HUES6 (cell line): Measurements from ENCODE around the gene CLSTN2.

ENCODE experiments used
- H3K27ac ChIP-seq: 2 replicates; pipeline ENCODE4 v1.7.0; 2013; ENCODE audit warnings: low read depth, mild to moderate bottlenecking, low read length, inconsistent platforms
- H3K27me3 ChIP-seq: 2 replicates; pipeline ENCODE4 v1.6.1; 2013; ENCODE audit warnings: low read length; ENCODE audit not compliant: control insufficient read depth, insufficient read depth
- H3K36me3 ChIP-seq: 2 replicates; pipeline ENCODE4 v1.6.1; 2013; ENCODE audit warnings: low read length; ENCODE audit not compliant: control insufficient read depth, insufficient read depth
- H3K4me1 ChIP-seq: 2 replicates; pipeline ENCODE4 v1.6.1; 2013; ENCODE audit warnings: low read length; ENCODE audit not compliant: control insufficient read depth, insufficient read depth
- H3K4me3 ChIP-seq: 2 replicates; pipeline ENCODE4 v1.5.1; 2013; ENCODE audit warnings: low read depth, low read length
- H3K9ac ChIP-seq: one replicate; pipeline ENCODE4 v1.6.1; 2013; ENCODE audit warnings: mild to moderate bottlenecking, low read length
- H3K9me3 ChIP-seq: 2 replicates; pipeline ENCODE4 v1.6.1; 2013; ENCODE audit warnings: low read depth, low read length; ENCODE audit not compliant: control insufficient read depth, insufficient read depth

Gene CLSTN2

GRCh38 chr3:140207541-140207940, 272.6 kb downstream of the CLSTN2 start:
- Histone ChIP-seq H3K36me3 (no peaks in the 10 kb centered on the region), H3K9ac (no peak overlapping the region), H3K27me3 (peaks cover 3% of the 10 kb centered on the region; the same call in 1 of the 2 replicates), H3K27ac (no peak overlapping the region), H3K4me1 (peaks cover 38% of the 10 kb centered on the region), H3K4me3 (no peak overlapping the region), H3K9me3 (no peaks in the 10 kb centered on the region)

GRCh38 chr3:140216249-140216648, 281.3 kb downstream of the CLSTN2 start:
- Histone ChIP-seq H3K27ac (no peak overlapping the region), H3K9ac (no peak overlapping the region)

GRCh38 chr3:140219291-140219690, 284.3 kb downstream of the CLSTN2 start:
- Histone ChIP-seq H3K4me1 (no peaks in the 10 kb centered on the region), H3K27ac (no peak overlapping the region), H3K36me3 (no peaks in the 10 kb centered on the region), H3K4me3 (no peak overlapping the region), H3K27me3 (no peaks in the 10 kb centered on the region), H3K9me3 (peaks cover 8% of the 10 kb centered on the region), H3K9ac (no peak overlapping the region)

More at GRCh38 chr3:140216249-140216648, 281.3 kb downstream of the CLSTN2 start:
- Histone ChIP-seq H3K4me3 (no peak overlapping the region), H3K9me3 (peaks cover 8% of the 10 kb centered on the region), H3K27me3 (no peaks in the 10 kb centered on the region), H3K36me3 (no peaks in the 10 kb centered on the region), H3K4me1 (no peaks in the 10 kb centered on the region)

- Histone ChIP-seq H3K9ac (no peak overlapping the region), H3K9me3 (peaks cover 8% of the 10 kb centered on the region), H3K27ac (no peak overlapping the region), H3K4me3 (no peak overlapping the region), H3K27me3 (no peaks in the 10 kb centered on the region), H3K4me1 (no peaks in the 10 kb centered on the region), H3K36me3 (no peaks in the 10 kb centered on the region)
Measured at GRCh38 chr3:140219923-140220452, 285.0 kb downstream of the CLSTN2 start.

- Histone ChIP-seq H3K36me3 (no peaks in the 10 kb centered on the region), H3K9ac (no peak overlapping the region), H3K9me3 (peaks cover 7% of the 10 kb centered on the region; the same call in 1 of the 2 replicates), H3K4me3 (no peak overlapping the region), H3K27me3 (no peaks in the 10 kb centered on the region), H3K4me1 (no peaks in the 10 kb centered on the region), H3K27ac (no peak overlapping the region)
Measured at GRCh38 chr3:140223197-140223596, 288.2 kb downstream of the CLSTN2 start.

- Histone ChIP-seq H3K4me3 (no peak overlapping the region), H3K9ac (no peak overlapping the region), H3K4me1 (no peaks in the 10 kb centered on the region), H3K27ac (no peak overlapping the region), H3K36me3 (no peaks in the 10 kb centered on the region), H3K27me3 (no peaks in the 10 kb centered on the region), H3K9me3 (peaks cover 7% of the 10 kb centered on the region; the same call in 1 of the 2 replicates)
Measured at GRCh38 chr3:140223631-140224030, 288.6 kb downstream of the CLSTN2 start.

GRCh38 chr3:140224307-140224706, 289.3 kb downstream of the CLSTN2 start:
- no peak overlapping the region for H3K27ac ChIP-seq
- no peak overlapping the region for H3K4me3 ChIP-seq
- H3K9ac ChIP-seq, result no peak overlapping the region
- H3K36me3 ChIP-seq, result no peaks in the 10 kb centered on the region
- no peaks in the 10 kb centered on the region for H3K4me1 ChIP-seq
- no peaks in the 10 kb centered on the region for H3K27me3 ChIP-seq
- peaks cover 13% of the 10 kb centered on the region for H3K9me3 ChIP-seq

GRCh38 chr3:140225996-140226395, 291.0 kb downstream of the CLSTN2 start:
- Histone ChIP-seq H3K9ac (no peak overlapping the region), H3K4me3 (no peak overlapping the region), H3K27ac (no peak overlapping the region), H3K9me3 (peaks cover 15% of the 10 kb centered on the region), H3K27me3 (no peaks in the 10 kb centered on the region), H3K4me1 (no peaks in the 10 kb centered on the region), H3K36me3 (no peaks in the 10 kb centered on the region)

- Histone ChIP-seq H3K36me3 (no peaks in the 10 kb centered on the region), H3K27me3 (no peaks in the 10 kb centered on the region), H3K9ac (no peak overlapping the region), H3K4me3 (no peak overlapping the region), H3K4me1 (no peaks in the 10 kb centered on the region), H3K9me3 (peaks cover 7% of the 10 kb centered on the region), H3K27ac (no peak overlapping the region)
Measured at GRCh38 chr3:140233702-140234101, 298.7 kb downstream of the CLSTN2 start.

GRCh38 chr3:140234256-140234655, 299.3 kb downstream of the CLSTN2 start:
- no peak overlapping the region for H3K9ac ChIP-seq
- no peak overlapping the region for H3K4me3 ChIP-seq
- H3K4me1 ChIP-seq, result no peaks in the 10 kb centered on the region
- H3K27ac ChIP-seq, result no peak overlapping the region
- peaks cover 2% of the 10 kb centered on the region for H3K9me3 ChIP-seq
- H3K27me3 ChIP-seq, result no peaks in the 10 kb centered on the region
- no peaks in the 10 kb centered on the region for H3K36me3 ChIP-seq

GRCh38 chr3:140236836-140237501, 302.0 kb downstream of the CLSTN2 start:
- no peak overlapping the region for H3K27ac ChIP-seq
- no peaks in the 10 kb centered on the region for H3K27me3 ChIP-seq

More at GRCh38 chr3:140236836-140237501, 302.0 kb downstream of the CLSTN2 start:
- Histone ChIP-seq H3K4me3 (no peak overlapping the region), H3K9ac (no peak overlapping the region), H3K4me1 (no peaks in the 10 kb centered on the region), H3K36me3 (no peaks in the 10 kb centered on the region), H3K9me3 (no peaks in the 10 kb centered on the region)
